Common myeloid progenitor, CD34-positive (primary cell): Measurements from ENCODE around the gene CLDND1.

Experiments used
- CTCF ChIA-PET: fragments of 350-600 bp; sonication (Branson Sonifier 250); formaldehyde crosslinking; loops from one replicate; lab custom pipeline; 2021; ENCODE audit warnings: antibody characterized with exemption; lab: Charles Lee
- POLR2A ChIA-PET: fragments of 350-600 bp; sonication (Branson Sonifier 250); formaldehyde crosslinking; loops from one replicate; lab custom pipeline; 2021; ENCODE audit warnings: antibody characterized with exemption; lab: Charles Lee
- DNase-seq, 3 donors: peaks; one replicate each; pipeline versions ENCODE4 v3.0.0 to v3.0.0-alpha.2; 2013
- H3K27ac ChIP-seq, 2 experiments: 1 replicate in 1 of 2; 2 replicates in 1 of 2; pipeline ENCODE4 v1.7.0; 2013; ENCODE audit warnings: inconsistent platforms in 2 of 2, low read length in 2 of 2, mild to moderate bottlenecking in 2 of 2, low read depth in 1 of 2, moderate library complexity in 1 of 2; ENCODE audit not compliant: severe bottlenecking in 2 of 2, insufficient read depth in 1 of 2, poor library complexity in 1 of 2
- H3K27me3 ChIP-seq, 5 experiments: replicated peaks in 2 of 5; 1 replicate in 3 of 5; 2 replicates in 2 of 5; pipeline versions ENCODE4 v1.6.1 to v1.7.0; 2013; ENCODE audit warnings: low read length in 4 of 5, mild to moderate bottlenecking in 2 of 5, moderate library complexity in 2 of 5, inconsistent platforms in 1 of 5; ENCODE audit not compliant: insufficient read depth in 5 of 5, control insufficient read depth in 4 of 5
- H3K36me3 ChIP-seq, 4 experiments: 1 replicate in 2 of 4; 2 replicates in 2 of 4; pipeline versions ENCODE4 v1.6.1 to v1.7.0; 2013; ENCODE audit warnings: low read length in 3 of 4, control low read depth in 1 of 4, mild to moderate bottlenecking in 1 of 4; ENCODE audit not compliant: control insufficient read depth in 4 of 4, insufficient read depth in 4 of 4
- H3K4me1 ChIP-seq, 4 experiments: 1 replicate in 3 of 4; 2 replicates in 1 of 4; pipeline versions ENCODE4 v1.6.1 to v1.7.1; 2013; ENCODE audit warnings: low read length in 3 of 4, mild to moderate bottlenecking in 3 of 4, control low read depth in 1 of 4, inconsistent platforms in 1 of 4, moderate library complexity in 1 of 4; ENCODE audit not compliant: control insufficient read depth in 4 of 4, insufficient read depth in 4 of 4; ENCODE audit errors: control extremely low read depth in 1 of 4
- H3K4me3 ChIP-seq, 7 experiments: 1 replicate in 4 of 7; 2 replicates in 3 of 7; pipeline versions ENCODE4 v1.5.1 to v1.7.0; 2013; ENCODE audit warnings: mild to moderate bottlenecking in 7 of 7, low read length in 6 of 7, moderate library complexity in 6 of 7, inconsistent platforms in 2 of 7, low read depth in 2 of 7, control low read depth in 1 of 7; ENCODE audit not compliant: insufficient read depth in 4 of 7, control insufficient read depth in 1 of 7; ENCODE audit errors: extremely low read depth in 1 of 7
- H3K9me3 ChIP-seq, 5 experiments: 1 replicate in 4 of 5; 2 replicates in 1 of 5; pipeline versions ENCODE4 v1.6.1 to v1.7.1; 2013; ENCODE audit warnings: low read length in 4 of 5, mild to moderate bottlenecking in 2 of 5, inconsistent platforms in 1 of 5, low read depth in 1 of 5, moderate library complexity in 1 of 5; ENCODE audit not compliant: control insufficient read depth in 4 of 5, insufficient read depth in 2 of 5; ENCODE audit errors: control extremely low read depth in 1 of 5
- WGBS: methylation state at CpG from one replicate; pipeline ENCODE4 v1.1.5; 2013; ENCODE audit not compliant: insufficient coverage; 5-methylcytosine and 5-hydroxymethylcytosine counted together

Gene CLDND1

DNA sequence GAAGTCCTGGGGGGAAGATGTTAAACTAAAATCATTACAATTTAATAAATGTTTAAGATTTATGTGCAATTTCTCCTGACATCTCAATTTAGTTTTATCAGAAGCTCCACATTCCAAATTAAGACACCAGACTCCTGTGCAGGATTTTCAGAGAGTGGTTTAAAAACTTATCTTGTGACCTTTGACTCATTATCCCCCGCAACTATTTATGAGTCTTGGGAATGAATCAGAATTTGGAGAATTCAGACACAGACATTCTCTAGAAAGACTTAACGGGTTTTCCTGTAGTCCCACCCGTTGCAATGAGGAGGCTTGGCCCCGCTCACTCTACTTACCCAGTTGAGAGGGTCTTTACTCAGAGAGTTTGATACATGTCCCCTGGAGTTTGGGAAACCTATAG lies 18.2 kb downstream of the CLDND1 start:
- WGBS: 100% methylated on average over 4 of the region's 4 CpGs
- ChIA-PET POLR2A (no interaction called here), CTCF (no interaction called here)
- Histone ChIP-seq H3K27ac (no peak overlapping the region), H3K4me3 (no peak overlapping the region), H3K36me3 (peaks cover 0 to 2% (median 0%) of the 10 kb centered on the region in 4 experiments), H3K27me3 (no peaks in the 10 kb centered on the region), H3K4me1 (no peaks in the 10 kb centered on the region), H3K9me3 (no peaks in the 10 kb centered on the region)
- DNase-seq: no peak

DNA sequence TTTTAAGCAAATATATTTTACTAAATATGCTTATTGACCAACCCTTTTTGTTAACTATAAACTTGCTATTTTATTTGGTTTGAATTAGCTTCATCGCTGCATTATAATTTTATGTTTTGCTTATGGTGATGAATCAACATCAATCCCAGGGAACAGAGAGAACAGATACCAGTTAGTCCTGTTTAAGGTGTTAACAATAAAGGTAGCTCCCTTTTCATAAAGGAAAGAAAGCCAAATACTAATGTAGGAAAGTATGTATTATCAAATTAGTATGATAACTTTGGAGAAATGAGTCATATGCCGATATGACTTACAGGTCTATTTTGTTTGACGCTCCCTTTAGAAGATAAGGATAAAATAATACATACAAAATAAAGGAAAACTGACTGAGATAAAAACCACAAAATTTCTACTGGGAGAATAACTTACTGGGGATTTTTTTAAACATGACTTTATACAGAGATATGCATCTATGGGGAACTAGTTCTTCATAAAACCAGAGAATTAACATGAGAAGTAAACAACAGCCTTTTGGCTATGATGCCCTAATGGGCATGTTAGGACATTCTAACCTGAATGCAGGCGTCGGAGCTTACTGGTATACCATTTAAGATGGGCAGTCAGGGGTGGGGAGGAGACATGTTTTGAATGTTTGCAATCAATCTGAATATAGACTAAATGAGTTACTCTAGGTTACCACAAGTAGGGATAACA lies 20.7 kb downstream of the CLDND1 start:
- DNase-seq: no peak
- Histone ChIP-seq H3K4me3 (no peak overlapping the region), H3K36me3 (no peaks in the 10 kb centered on the region), H3K4me1 (no peaks in the 10 kb centered on the region), H3K9me3 (no peaks in the 10 kb centered on the region), H3K27ac (no peak overlapping the region), H3K27me3 (no peaks in the 10 kb centered on the region)
- ChIA-PET CTCF (no interaction called here), POLR2A (no interaction called here)
- WGBS: 100% methylated on average over 2 of the region's 5 CpGs

DNA sequence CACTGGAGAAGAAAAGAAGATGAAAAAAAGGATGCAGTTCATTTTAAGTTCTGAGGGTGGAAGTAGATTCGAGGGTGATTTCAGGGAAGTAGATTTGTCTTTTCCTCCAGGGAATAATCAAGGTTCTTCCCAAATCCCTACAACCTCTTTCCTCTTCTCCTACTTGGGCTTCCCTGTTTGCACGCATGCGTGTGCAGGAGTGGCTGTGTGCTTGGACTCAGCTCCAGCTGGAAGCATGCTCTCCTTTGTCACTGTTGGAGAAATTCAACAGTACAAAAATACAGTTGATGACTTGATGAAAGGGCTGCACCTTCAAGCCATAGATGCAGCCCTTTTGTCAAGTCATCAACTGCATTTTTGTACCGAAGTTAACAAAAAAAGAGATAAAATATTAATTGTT lies 21.4 kb downstream of the CLDND1 start:
- DNase-seq: no peak
- H3K27ac ChIP-seq: no peak overlapping the region
- H3K36me3 ChIP-seq: no peaks in the 10 kb centered on the region
- H3K4me1 ChIP-seq: no peaks in the 10 kb centered on the region
- no CpG with 5 or more reads among the region's 4 CpGs for WGBS
- H3K27me3 ChIP-seq: no peaks in the 10 kb centered on the region
- H3K9me3 ChIP-seq: no peaks in the 10 kb centered on the region
- H3K4me3 ChIP-seq: no peak overlapping the region
- POLR2A ChIA-PET: interaction anchor here (1.1 kb wide), 1 partner anchor 10 kb away, joined by 3 read pairs; no protein-coding TSS in a partner anchor
- CTCF ChIA-PET: no interaction called here

DNA sequence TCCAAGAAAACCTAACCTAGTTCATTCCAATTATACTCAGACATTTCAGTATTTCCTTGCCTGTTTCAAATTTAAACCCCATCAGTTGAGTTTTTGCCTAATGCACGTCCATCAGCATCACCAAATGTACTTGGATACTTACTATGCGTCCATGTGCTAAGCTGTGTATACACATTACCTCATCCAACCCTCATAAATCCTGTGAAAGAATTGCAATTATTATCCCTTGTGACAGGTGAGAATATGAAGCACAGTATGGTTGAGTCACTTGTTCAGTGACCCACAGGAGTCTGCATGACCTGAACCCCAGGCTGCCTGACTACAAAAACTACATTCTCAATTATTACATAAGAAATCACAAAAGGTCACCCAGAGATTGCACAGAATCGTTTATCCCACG lies 22.7 kb downstream of the CLDND1 start:
- no CpG with 5 or more reads among the region's 4 CpGs for WGBS

DNA sequence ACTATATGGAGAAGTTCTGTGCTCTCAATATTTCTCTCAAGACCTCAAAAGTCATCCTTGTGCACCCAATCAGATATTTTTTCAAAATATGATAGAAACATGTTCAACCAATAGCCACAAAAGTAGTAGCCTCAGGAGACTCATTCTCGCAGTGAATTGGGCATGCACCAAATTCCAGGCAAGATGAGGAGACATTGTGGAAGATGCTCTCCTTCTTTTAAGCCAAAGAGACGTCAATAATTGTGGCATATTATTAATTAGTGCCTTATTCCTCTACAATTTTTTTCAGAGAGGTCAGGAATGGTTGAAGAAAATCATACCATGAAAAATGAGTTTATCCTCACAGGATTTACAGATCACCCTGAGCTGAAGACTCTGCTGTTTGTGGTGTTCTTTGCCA lies 25.3 kb downstream of the CLDND1 start, which contains the start of gene OR5K2:
Gene OR5K2 (plus strand): TSS at position 301 of the 400 bp plus-strand sequence. CDS start 0 bp downstream, at position 301.
- CTCF ChIA-PET: no interaction called here
- no peak for DNase-seq
- Histone ChIP-seq H3K36me3 (no peaks in the 10 kb centered on the region), H3K27me3 (no peaks in the 10 kb centered on the region), H3K9me3 (no peaks in the 10 kb centered on the region), H3K4me1 (no peaks in the 10 kb centered on the region), H3K27ac (no peak within 1 kb of the TSS), H3K4me3 (no peak within 1 kb of the TSS)
- WGBS: no CpG with 5 or more reads among the region's 2 CpGs
- POLR2A ChIA-PET: no interaction called here

More for the DNA sequence above, 22.7 kb downstream of the CLDND1 start:
- Histone ChIP-seq H3K36me3 (no peaks in the 10 kb centered on the region), H3K27ac (no peak overlapping the region), H3K27me3 (no peaks in the 10 kb centered on the region), H3K4me1 (no peaks in the 10 kb centered on the region), H3K9me3 (no peaks in the 10 kb centered on the region), H3K4me3 (no peak overlapping the region)
- ChIA-PET CTCF (no interaction called here), POLR2A (interaction anchor here (1.1 kb wide), 1 partner anchor 11 kb away, joined by 3 read pairs; no protein-coding TSS in a partner anchor)
- no peak for DNase-seq

DNA sequence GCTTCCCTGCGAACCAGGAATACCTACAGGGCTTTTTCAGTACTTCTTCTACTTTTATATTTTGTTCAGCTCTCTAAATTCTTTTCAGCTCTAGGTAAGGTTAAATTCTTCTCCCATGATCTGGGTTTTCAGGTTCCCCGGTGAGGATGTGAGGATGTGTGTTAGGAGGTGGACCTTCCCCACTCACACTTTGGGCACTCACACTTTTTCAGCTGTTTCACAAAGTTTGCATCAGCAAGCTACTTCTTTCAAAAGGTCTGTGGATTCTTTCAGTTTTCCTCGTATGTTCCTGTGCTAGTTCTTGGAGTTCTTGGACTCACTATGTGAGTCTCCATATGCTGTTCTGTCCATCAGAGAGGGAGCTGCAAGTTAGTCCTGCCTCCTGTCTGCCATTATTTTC lies 39.1 kb downstream of the CLDND1 start:
- H3K4me1 ChIP-seq: no peaks in the 10 kb centered on the region
- H3K9me3 ChIP-seq: peaks cover 0 to 13% (median 3%) of the 10 kb centered on the region in 5 experiments
- DNase-seq: no peak
- H3K36me3 ChIP-seq: no peaks in the 10 kb centered on the region
- no peak overlapping the region for H3K4me3 ChIP-seq
- 100% methylated on average over 1 of the region's 3 CpGs for WGBS
- H3K27ac ChIP-seq: no peak overlapping the region
- CTCF ChIA-PET: no interaction called here
- H3K27me3 ChIP-seq: no peaks in the 10 kb centered on the region
- POLR2A ChIA-PET: no interaction called here

DNA sequence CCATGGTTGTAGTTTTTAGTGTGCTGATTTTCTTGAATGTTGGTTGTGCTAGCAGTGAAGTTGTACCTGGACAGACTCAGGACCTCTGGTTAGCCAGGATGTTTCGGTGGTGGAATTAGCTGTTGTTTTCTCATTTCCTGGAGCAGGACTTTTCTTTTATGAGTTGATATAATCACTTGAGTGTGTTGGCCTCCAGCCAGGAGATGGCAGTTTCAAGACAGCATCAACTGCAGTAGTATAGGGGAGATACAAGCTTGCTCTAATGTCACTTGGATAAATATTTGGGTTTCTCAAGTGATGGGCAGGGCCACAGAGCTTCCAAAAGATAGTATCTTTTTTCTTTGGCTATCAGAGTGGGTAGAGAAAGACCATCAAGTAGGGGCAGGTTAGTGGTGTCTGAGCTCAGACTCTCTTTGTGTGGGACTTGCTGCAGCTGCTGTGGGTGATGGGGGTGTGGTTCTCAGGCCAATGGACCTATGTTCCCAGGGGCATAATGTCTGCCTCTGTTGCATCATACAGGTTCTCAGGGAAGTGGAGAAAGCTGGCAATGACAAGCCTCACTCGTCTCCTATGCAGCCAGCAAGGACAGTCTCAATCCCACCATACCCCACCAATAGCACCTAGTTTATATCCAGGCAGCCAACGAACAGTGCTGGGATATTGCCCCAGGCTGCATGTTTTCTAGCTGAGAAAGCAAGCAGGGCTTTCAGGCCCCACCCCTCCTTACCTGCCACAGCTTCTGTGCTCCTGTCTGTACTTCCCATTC lies 39.8 kb downstream of the CLDND1 start:
- POLR2A ChIA-PET: no interaction called here

More for the DNA sequence above, 39.8 kb downstream of the CLDND1 start:
- Histone ChIP-seq H3K4me1 (no peaks in the 10 kb centered on the region), H3K9me3 (peaks cover 0 to 13% (median 5%) of the 10 kb centered on the region in 5 experiments), H3K4me3 (no peak overlapping the region), H3K27ac (no peak overlapping the region), H3K36me3 (no peaks in the 10 kb centered on the region), H3K27me3 (no peaks in the 10 kb centered on the region)
- 79% methylated on average over 2 of the region's 3 CpGs for WGBS
- no peak for DNase-seq
- CTCF ChIA-PET: no interaction called here
